ENCODE measurements around the gene RASGRP3. TPM values are rescaled to one million over a fixed set of nuclear protein-coding genes. Genes with fewer than 3 reads are reported as not detected.

The RASGRP3 gene
- total RNA-seq, 1 experiment from 2014 or later: 2.8 TPM

DNA sequence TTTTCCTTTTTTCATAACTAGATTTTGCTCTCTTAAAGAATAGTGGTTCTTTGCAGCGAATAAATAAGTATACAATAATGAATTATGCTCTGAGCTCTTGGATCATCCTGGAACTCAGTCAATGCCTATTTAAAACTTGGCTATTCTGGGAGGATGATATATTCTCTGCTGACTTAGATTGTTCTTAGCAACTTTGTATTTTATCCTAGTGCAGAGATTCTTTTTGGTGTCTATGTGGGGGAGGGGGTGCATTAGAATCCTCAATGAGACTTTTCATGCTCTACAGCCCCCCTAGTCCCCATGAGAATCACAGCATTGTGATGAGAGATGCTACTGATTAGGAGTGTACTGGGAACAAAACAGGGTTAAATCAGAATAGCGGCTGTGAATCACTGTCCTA lies 131.5 kb downstream of the RASGRP3 start:
- H3K27me3 ChIP-seq: no peaks in the 10 kb centered on the region
- no peaks in the 10 kb centered on the region for H3K4me1 ChIP-seq
- H3K4me3 ChIP-seq: no peak overlapping the region
- no peaks in the 10 kb centered on the region for H3K36me3 ChIP-seq
- no peak for DNase-seq
- H3K9me3 ChIP-seq (replicated peaks): no peaks in the 10 kb centered on the region
- no peak overlapping the region for H3K27ac ChIP-seq

DNA sequence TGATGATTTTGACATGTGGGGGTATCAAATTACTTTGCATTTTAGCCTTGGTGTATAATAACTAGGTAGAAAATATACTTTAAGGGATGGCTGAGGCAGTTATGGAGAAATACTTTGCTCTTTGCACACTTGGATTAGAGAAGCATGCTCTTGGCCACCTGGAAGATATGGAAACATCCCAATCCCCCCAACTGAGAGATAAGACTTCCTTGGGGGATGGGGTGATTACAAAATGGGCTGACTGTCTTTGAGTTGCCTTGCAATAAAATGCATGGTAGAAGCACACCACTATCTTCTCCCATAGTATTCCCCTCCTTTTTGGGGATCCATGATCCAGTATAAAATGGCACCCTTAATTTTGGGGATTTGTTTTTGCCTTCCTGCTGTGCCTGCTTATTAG lies 137.7 kb downstream of the RASGRP3 start:
- H3K27me3 ChIP-seq: no peaks in the 10 kb centered on the region
- DNase-seq: no peak
- no peaks in the 10 kb centered on the region for H3K36me3 ChIP-seq
- H3K9me3 ChIP-seq (replicated peaks): peaks cover 8% of the 10 kb centered on the region; the same call in 1 of the 2 replicates
- no peak overlapping the region for H3K27ac ChIP-seq
- no peaks in the 10 kb centered on the region for H3K4me1 ChIP-seq
- H3K4me3 ChIP-seq: no peak overlapping the region

Other genes with a start within 250 kb of the RASGRP3 start
- gene FAM98A, start 122.7 kb downstream of the RASGRP3 start, total RNA-seq (2014; rRNA removed; shearing (Covaris generic)): 30.0 and 44.2 TPM in 2 replicates